Measurements from ENCODE around the gene PTPRM.

Gene PTPRM

DNA sequence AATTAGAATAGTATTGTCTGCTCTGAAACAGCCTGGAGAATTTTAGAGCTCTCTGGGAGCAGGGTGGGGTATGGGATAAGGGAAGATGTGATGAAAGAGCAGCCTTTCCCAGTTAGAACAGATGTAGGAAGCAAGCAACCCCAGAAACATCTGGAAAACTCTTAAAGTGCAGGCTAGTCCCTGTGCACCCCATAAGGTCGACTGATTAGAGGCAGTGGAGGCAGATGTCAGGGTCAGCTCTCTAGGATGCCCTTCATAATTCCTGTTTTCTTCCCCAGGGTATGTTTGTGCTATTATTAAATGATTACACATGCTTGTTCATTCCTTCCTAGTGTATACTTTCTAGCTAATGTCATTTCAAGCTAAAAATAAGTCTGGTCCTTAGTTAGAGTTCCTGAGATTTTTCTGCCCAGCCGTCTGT lies 41.7 kb downstream of the PTPRM start:
- CTCF ChIA-PET, result interaction anchor here (0.7 kb wide), 1 partner anchor 14 kb away, joined by 4 read pairs; no protein-coding TSS in a partner anchor
- TF ChIP-seq ZNF324 (tag by site-specific recombination; IDR thresholded peaks at IDR 0.05) (no peak), ZNF10 (tag by site-specific recombination; IDR thresholded peaks at IDR 0.05) (no peak), BCL11B (tag by site-specific recombination; IDR thresholded peaks at IDR 0.05; ENCODE audit: low read depth) (no peak), ZNF274 (IDR thresholded peaks at IDR 0.05; ENCODE audit: low read length) (no peak), ZNF274 (tag by site-specific recombination; IDR thresholded peaks at IDR 0.05; ENCODE audit: borderline replicate concordance) (no peak), ZBTB48 (tag by site-specific recombination; IDR thresholded peaks at IDR 0.05) (no peak), KLF8 (tag by site-specific recombination; IDR thresholded peaks at IDR 0.05) (no peak), ZNF658 (tag by site-specific recombination; IDR thresholded peaks at IDR 0.05) (no peak), ZBTB20 (tag by site-specific recombination; IDR thresholded peaks at IDR 0.05) (no peak), ZNF404 (tag by site-specific recombination; IDR thresholded peaks at IDR 0.05) (no peak), ZNF677 (tag by site-specific recombination; IDR thresholded peaks at IDR 0.05) (no peak), GFI1B (tag by site-specific recombination; IDR thresholded peaks at IDR 0.05) (no peak), ZNF571 (tag by site-specific recombination; IDR thresholded peaks at IDR 0.05) (no peak), ZFP41 (tag by site-specific recombination; IDR thresholded peaks at IDR 0.05; ENCODE audit: borderline replicate concordance) (no peak)
- TF ChIP-seq, protein P1, sequence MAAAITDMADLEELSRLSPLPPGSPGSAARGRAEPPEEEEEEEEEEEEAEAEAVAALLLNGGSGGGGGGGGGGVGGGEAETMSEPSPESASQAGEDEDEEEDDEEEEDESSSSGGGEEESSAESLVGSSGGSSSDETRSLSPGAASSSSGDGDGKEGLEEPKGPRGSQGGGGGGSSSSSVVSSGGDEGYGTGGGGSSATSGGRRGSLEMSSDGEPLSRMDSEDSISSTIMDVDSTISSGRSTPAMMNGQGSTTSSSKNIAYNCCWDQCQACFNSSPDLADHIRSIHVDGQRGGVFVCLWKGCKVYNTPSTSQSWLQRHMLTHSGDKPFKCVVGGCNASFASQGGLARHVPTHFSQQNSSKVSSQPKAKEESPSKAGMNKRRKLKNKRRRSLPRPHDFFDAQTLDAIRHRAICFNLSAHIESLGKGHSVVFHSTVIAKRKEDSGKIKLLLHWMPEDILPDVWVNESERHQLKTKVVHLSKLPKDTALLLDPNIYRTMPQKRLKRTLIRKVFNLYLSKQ (tag by site-specific recombination; IDR thresholded peaks at IDR 0.05; ENCODE audit: borderline replicate concordance), result no peak
- Histone ChIP-seq H3K36me3 (ENCODE audit: control insufficient read depth in 2 of 2, insufficient read depth in 1 of 2, low read length in 2 of 2) (no peaks in the 10 kb centered on the region), H3K27ac (ENCODE audit: extremely low read depth, low read depth, low read length) (no peak overlapping the region), H3K4me3 (ENCODE audit: low read depth, low read length) (no peak overlapping the region), H3K9me3 (ENCODE audit: control insufficient read depth, insufficient read depth, low read depth, low read length) (no peaks in the 10 kb centered on the region), H3K4me1 (ENCODE audit: control insufficient read depth, insufficient read depth, low read length) (no peaks in the 10 kb centered on the region)
- POLR2A ChIA-PET, result no interaction called here

DNA sequence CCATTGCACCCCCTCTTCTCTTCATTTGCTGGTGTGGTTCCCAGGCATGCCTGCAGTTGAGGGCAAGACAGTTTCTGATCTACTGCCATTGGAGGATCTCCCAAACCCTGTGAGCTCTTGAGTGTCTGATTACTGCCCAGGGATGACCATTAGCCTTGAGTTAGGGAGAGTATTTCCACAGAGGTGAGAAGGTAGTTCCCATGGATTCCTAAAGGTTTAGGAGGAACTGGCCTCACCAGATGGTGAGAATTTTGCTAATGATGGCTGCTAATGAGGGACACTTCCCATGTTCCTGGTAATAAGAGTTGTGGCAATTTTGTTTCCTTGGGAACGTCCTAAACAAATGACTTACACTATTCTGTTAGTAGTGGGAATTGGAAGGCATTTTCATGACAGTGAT lies 42.5 kb downstream of the PTPRM start:
- H3K36me3 ChIP-seq (ENCODE audit: control insufficient read depth in 2 of 2, insufficient read depth in 1 of 2, low read length in 2 of 2), result no peaks in the 10 kb centered on the region
- ChIA-PET CTCF (interaction anchor here (0.7 to 1.0 kb wide), 2 partner anchors 9 to 247 kb away, joined by 3 read pairs; no protein-coding TSS in a partner anchor), POLR2A (no interaction called here)
- H3K4me3 ChIP-seq (ENCODE audit: low read depth, low read length), result no peak overlapping the region
- H3K4me1 ChIP-seq (ENCODE audit: control insufficient read depth, insufficient read depth, low read length), result no peaks in the 10 kb centered on the region
- H3K27ac ChIP-seq (ENCODE audit: extremely low read depth, low read depth, low read length), result no peak overlapping the region
- no peaks in the 10 kb centered on the region for H3K9me3 ChIP-seq (ENCODE audit: control insufficient read depth, insufficient read depth, low read depth, low read length)
- TF ChIP-seq ZNF221 (tag by site-specific recombination; IDR thresholded peaks at IDR 0.05; ENCODE audit: borderline replicate concordance), result no peak
- TF ChIP-seq ZNF600 (tag by site-specific recombination; IDR thresholded peaks at IDR 0.05), result no peak
- TF ChIP-seq IKZF3 (tag by site-specific recombination; IDR thresholded peaks at IDR 0.05), result no peak
- TF ChIP-seq, protein P2, sequence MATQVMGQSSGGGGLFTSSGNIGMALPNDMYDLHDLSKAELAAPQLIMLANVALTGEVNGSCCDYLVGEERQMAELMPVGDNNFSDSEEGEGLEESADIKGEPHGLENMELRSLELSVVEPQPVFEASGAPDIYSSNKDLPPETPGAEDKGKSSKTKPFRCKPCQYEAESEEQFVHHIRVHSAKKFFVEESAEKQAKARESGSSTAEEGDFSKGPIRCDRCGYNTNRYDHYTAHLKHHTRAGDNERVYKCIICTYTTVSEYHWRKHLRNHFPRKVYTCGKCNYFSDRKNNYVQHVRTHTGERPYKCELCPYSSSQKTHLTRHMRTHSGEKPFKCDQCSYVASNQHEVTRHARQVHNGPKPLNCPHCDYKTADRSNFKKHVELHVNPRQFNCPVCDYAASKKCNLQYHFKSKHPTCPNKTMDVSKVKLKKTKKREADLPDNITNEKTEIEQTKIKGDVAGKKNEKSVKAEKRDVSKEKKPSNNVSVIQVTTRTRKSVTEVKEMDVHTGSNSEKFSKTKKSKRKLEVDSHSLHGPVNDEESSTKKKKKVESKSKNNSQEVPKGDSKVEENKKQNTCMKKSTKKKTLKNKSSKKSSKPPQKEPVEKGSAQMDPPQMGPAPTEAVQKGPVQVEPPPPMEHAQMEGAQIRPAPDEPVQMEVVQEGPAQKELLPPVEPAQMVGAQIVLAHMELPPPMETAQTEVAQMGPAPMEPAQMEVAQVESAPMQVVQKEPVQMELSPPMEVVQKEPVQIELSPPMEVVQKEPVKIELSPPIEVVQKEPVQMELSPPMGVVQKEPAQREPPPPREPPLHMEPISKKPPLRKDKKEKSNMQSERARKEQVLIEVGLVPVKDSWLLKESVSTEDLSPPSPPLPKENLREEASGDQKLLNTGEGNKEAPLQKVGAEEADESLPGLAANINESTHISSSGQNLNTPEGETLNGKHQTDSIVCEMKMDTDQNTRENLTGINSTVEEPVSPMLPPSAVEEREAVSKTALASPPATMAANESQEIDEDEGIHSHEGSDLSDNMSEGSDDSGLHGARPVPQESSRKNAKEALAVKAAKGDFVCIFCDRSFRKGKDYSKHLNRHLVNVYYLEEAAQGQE (tag by site-specific recombination; IDR thresholded peaks at IDR 0.05), result no peak
- no peak for TF ChIP-seq ZNF449 (tag by site-specific recombination; IDR thresholded peaks at IDR 0.05)
- no peak for TF ChIP-seq ZNF677 (tag by site-specific recombination; IDR thresholded peaks at IDR 0.05)
- TF ChIP-seq ZNF223 (tag by site-specific recombination; IDR thresholded peaks at IDR 0.05), result no peak
- no peak for TF ChIP-seq YY2 (tag by site-specific recombination; IDR thresholded peaks at IDR 0.05)

Data from HEK293 (cell line).